ENCODE data around the gene PSD2. TPM values are rescaled to one million over a fixed set of nuclear protein-coding genes. Genes with fewer than 3 reads are reported as not detected.
"Not testable (repeated sequence)": the region's sequence is repeated elsewhere in the genome, so short reads cannot be mapped to it uniquely, and the experiment has no call there.

PSD2 gene
- total RNA-seq, 1 donor from 2014 or later, result not detected

GRCh38 chr5:139789116-139789844, 6.3 kb upstream of the PSD2 start:
- DNase-seq (ENCODE audit: low spot score), result no peak

GRCh38 chr5:139789845-139790189, 5.8 kb upstream of the PSD2 start:
- DNase-seq (ENCODE audit: low spot score), result no peak

- no peak for DNase-seq (ENCODE audit: low spot score)
Measured at GRCh38 chr5:139792218-139792617, 3.4 kb upstream of the PSD2 start.

- DNase-seq (ENCODE audit: low spot score), result not testable (repeated sequence)
Measured at GRCh38 chr5:139792655-139793054, 3.0 kb upstream of the PSD2 start.

- DNase-seq (ENCODE audit: low spot score), result no peak
Measured at GRCh38 chr5:139794067-139794846, 1.4 kb upstream of the PSD2 start.

GRCh38 chr5:139796061-139796806, 626 bp downstream of the PSD2 start:
- no peak for DNase-seq (ENCODE audit: low spot score)

GRCh38 chr5:139797335-139797734, 1.7 kb downstream of the PSD2 start:
- DNase-seq (ENCODE audit: low spot score), result no peak

GRCh38 chr5:139797856-139798510, 2.4 kb downstream of the PSD2 start:
- no peak for DNase-seq (ENCODE audit: low spot score)

- no peak for DNase-seq (ENCODE audit: low spot score)
Measured at GRCh38 chr5:139798883-139799282, 3.3 kb downstream of the PSD2 start.

- no peak for DNase-seq (ENCODE audit: low spot score)
Measured at GRCh38 chr5:139799359-139799758, 3.8 kb downstream of the PSD2 start.

GRCh38 chr5:139803978-139804377, 8.4 kb downstream of the PSD2 start:
- no peak for DNase-seq (ENCODE audit: low spot score)

- DNase-seq (ENCODE audit: low spot score), result no peak
Measured at GRCh38 chr5:139804800-139805397, 9.3 kb downstream of the PSD2 start.

- DNase-seq (ENCODE audit: low spot score), result no peak
Measured at GRCh38 chr5:139805545-139805944, 9.9 kb downstream of the PSD2 start.

- no peak for DNase-seq (ENCODE audit: low spot score)
Measured at GRCh38 chr5:139806111-139806510, 10.5 kb downstream of the PSD2 start.

- DNase-seq (ENCODE audit: low spot score), result no peak
Measured at GRCh38 chr5:139806726-139807646, 11.4 kb downstream of the PSD2 start.

GRCh38 chr5:139807647-139808030, 12.0 kb downstream of the PSD2 start:
- DNase-seq (ENCODE audit: low spot score), result no peak

- no peak for DNase-seq (ENCODE audit: low spot score)
Measured at GRCh38 chr5:139808481-139809330, 13.1 kb downstream of the PSD2 start.

GRCh38 chr5:139809331-139809810, 13.8 kb downstream of the PSD2 start:
- no peak for DNase-seq (ENCODE audit: low spot score)

All from mesenteric fat pad (tissue), 1 donor.